Tibial nerve (tissue), 4 donors: Measurements from ENCODE around the gene SHF. TPM values are rescaled to one million over a fixed set of nuclear protein-coding genes. Genes with fewer than 3 reads are reported as not detected.

ENCODE experiments used
- DNase-seq, 2 donors: peaks; one replicate each; pipeline ENCODE4 v3.0.0-alpha.2; 2019; ENCODE audit warnings: low spot score in 2 of 2
- H3K27ac ChIP-seq, 4 donors: fragments of 200-600 bp; sonication (generic) in 3 of 4; one replicate each; pipeline ENCODE4 v1.5.1; 2017 to 2019; ENCODE audit warnings: mild to moderate bottlenecking in 1 of 4
- H3K27me3 ChIP-seq, 2 donors: fragments of 200-600 bp; sonication (generic) in 1 of 2; one replicate each; pipeline versions ENCODE4 v1.5.1 to v1.6.0; 2017 to 2019
- H3K36me3 ChIP-seq, 3 donors: fragments of 200-600 bp; sonication (generic); one replicate each; pipeline ENCODE4 v1.5.1; 2018 to 2019
- H3K4me1 ChIP-seq, 4 donors: fragments of 200-600 bp; sonication (generic) in 3 of 4; one replicate each; pipeline ENCODE4 v1.5.1; 2017 to 2019
- H3K4me3 ChIP-seq, 4 donors: fragments of 200-600 bp; sonication (generic) in 3 of 4; one replicate each; pipeline ENCODE4 v1.5.1; 2017 to 2019; ENCODE audit warnings: mild to moderate bottlenecking in 1 of 4, moderate library complexity in 1 of 4
- H3K9me3 ChIP-seq, 4 donors: fragments of 200-600 bp; sonication (generic) in 3 of 4; one replicate each; pipeline ENCODE4 v1.5.1; 2017 to 2019
- EP300 ChIP-seq, 2 donors: sonication (generic); formaldehyde crosslinking; IDR thresholded peaks; one replicate each; pipeline ENCODE4 v1.6.1; 2017; ENCODE audit warnings: antibody characterized with exemption in 2 of 2, mild to moderate bottlenecking in 1 of 2
- POLR2A ChIP-seq, 2 donors: fragments of 450-650 bp; IDR thresholded peaks; one replicate each; pipeline ENCODE4 v1.6.1; 2017; ENCODE audit warnings: antibody characterized with exemption in 2 of 2, mild to moderate bottlenecking in 2 of 2, moderate library complexity in 2 of 2
- whole genome bisulfite sequencing, 2 donors: methylation state at CpG; one replicate each; pipeline ENCODE4 v1.1.5; 2018; 5-methylcytosine and 5-hydroxymethylcytosine counted together
- total RNA-seq, 4 donors: library from RNA; depleted of rRNA; stranded (reverse); fragments of >200 nt; gene quantifications; one replicate each; pipeline ENCODE4 v1.1.0, GENCODE V29; 2016
- TF ChIP-seq, protein P1 (sequence below), 5 experiments: fragments of 200-600 bp in 3 of 5; fragments of 450-650 bp in 2 of 5; sonication (generic) in 3 of 5; IDR thresholded peaks; one replicate each; pipeline ENCODE4 v1.5.1; 2016 to 2019; ENCODE audit warnings: antibody characterized with exemption in 5 of 5, mild to moderate bottlenecking in 3 of 5, moderate library complexity in 2 of 5

SHF gene
- total RNA-seq, 4 donors from 2014 or later, result 18.8 to 36.6 (median 25.5) TPM

- TF ChIP-seq POLR2A (IDR thresholded peaks at IDR 0.05) (no peak), EP300 (IDR thresholded peaks at IDR 0.05) (no peak)
- TF ChIP-seq, protein P1, sequence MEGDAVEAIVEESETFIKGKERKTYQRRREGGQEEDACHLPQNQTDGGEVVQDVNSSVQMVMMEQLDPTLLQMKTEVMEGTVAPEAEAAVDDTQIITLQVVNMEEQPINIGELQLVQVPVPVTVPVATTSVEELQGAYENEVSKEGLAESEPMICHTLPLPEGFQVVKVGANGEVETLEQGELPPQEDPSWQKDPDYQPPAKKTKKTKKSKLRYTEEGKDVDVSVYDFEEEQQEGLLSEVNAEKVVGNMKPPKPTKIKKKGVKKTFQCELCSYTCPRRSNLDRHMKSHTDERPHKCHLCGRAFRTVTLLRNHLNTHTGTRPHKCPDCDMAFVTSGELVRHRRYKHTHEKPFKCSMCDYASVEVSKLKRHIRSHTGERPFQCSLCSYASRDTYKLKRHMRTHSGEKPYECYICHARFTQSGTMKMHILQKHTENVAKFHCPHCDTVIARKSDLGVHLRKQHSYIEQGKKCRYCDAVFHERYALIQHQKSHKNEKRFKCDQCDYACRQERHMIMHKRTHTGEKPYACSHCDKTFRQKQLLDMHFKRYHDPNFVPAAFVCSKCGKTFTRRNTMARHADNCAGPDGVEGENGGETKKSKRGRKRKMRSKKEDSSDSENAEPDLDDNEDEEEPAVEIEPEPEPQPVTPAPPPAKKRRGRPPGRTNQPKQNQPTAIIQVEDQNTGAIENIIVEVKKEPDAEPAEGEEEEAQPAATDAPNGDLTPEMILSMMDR (IDR thresholded peaks at IDR 0.05), result no peak
- Histone ChIP-seq H3K4me1 (peaks cover 0 to 57% (median 12%) of the 10 kb centered on the region in 4 donors), H3K36me3 (no peaks in the 10 kb centered on the region), H3K27me3 (no peaks in the 10 kb centered on the region), H3K4me3 (no peak overlapping the region), H3K9me3 (no peaks in the 10 kb centered on the region), H3K27ac (peak overlapping the region in 2 of 4 donors; percentile 59 to 64)
- DNase-seq, result no peak
- 64 to 71% methylated on average over 9 of the region's 9 CpGs for WGBS, 2 donors
Observed at GRCh38 chr15:45163508-45163856, 24.3 kb downstream of the SHF start.

DNA sequence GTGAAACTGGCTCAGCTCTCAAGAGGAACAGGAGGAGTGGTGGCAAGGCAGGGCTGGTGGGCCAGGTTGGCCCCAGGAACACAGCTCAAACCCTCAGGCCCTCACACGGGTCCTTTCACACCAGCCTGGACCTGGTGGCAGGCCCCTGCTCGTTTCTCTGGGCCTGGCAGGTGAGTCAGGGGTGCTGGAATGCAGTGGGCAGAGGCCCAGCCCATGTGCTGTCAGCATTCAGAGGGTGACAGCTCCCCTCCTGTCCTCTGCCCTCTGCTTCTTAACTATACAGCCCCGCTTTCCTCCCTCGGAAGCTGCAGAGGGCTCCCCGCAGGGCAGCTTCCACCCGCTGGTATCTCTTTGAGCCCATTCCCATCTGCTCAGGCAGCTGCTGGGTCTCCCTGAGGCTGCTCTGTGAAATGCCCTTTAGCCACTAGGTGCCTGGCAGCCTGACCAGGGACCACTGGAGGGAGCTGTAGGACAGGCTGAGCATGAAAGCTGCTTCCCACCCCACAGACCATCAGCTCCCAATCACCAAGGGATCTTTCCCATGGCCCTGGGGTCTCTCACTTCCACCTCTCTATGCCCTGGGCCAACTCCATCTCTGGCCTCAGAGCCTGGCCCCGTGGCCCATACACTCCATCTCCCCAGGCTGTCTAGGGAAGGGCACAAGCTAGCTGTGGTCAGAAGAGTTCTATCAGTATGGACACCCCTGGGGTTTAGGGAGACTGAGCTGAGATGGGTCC is 24.8 kb downstream of the SHF start:
- TF ChIP-seq POLR2A (IDR thresholded peaks at IDR 0.05) (no peak), EP300 (IDR thresholded peaks at IDR 0.05) (peak in 1 of 2 donors; percentile 16)
- TF ChIP-seq, protein P1 (IDR thresholded peaks at IDR 0.05), result peak; percentile 74 to 94 (median 84)
- H3K4me3 ChIP-seq, result no peak overlapping the region
- H3K9me3 ChIP-seq, result no peaks in the 10 kb centered on the region
- H3K36me3 ChIP-seq, result no peaks in the 10 kb centered on the region
- peaks cover 0 to 57% (median 12%) of the 10 kb centered on the region in 4 donors for H3K4me1 ChIP-seq
- DNase-seq, result peak; percentile 63 to 85
- peak overlapping the region in 2 of 4 donors; percentile 59 to 64 for H3K27ac ChIP-seq
- 6 to 9% methylated on average over 6 to 7 of the region's 7 CpGs for WGBS, 2 donors
- no peaks in the 10 kb centered on the region for H3K27me3 ChIP-seq

- peak overlapping the region in 2 of 4 donors; percentile 59 to 62 for H3K27ac ChIP-seq
- H3K27me3 ChIP-seq, result no peaks in the 10 kb centered on the region
- DNase-seq, result no peak
- 71 to 76% methylated on average over 14 of the region's 14 CpGs for WGBS, 2 donors
- no peaks in the 10 kb centered on the region for H3K36me3 ChIP-seq
- H3K9me3 ChIP-seq, result no peaks in the 10 kb centered on the region
- TF ChIP-seq EP300 (IDR thresholded peaks at IDR 0.05), result no peak
- no peak for TF ChIP-seq POLR2A (IDR thresholded peaks at IDR 0.05)
- TF ChIP-seq, protein P1 (IDR thresholded peaks at IDR 0.05), result no peak
- no peak overlapping the region for H3K4me3 ChIP-seq
- H3K4me1 ChIP-seq, result peaks cover 0 to 57% (median 17%) of the 10 kb centered on the region in 4 donors
Observed at GRCh38 chr15:45161666-45162065, 26.1 kb downstream of the SHF start.

DNA sequence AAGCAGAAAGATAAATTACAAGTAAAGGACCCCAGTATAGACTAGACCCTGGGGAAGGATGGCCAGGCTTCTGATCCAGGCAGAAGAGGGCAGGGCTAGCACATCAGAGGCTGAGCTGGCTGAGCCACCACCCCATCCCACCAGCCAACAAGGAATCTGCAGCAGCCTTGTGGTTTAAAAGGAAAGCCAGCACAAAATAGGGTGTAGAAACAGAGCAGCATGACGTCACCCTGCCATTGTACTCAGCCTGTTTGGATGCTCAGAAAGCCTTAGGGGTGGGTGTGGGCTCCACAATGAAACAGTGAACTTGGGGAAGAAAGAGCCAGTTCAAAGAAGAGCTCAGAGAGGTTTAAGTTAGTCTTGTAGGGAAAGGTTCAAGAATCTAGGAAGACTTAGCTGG is 29.8 kb downstream of the SHF start:
- Histone ChIP-seq H3K9me3 (no peaks in the 10 kb centered on the region), H3K27me3 (no peaks in the 10 kb centered on the region), H3K4me3 (no peak overlapping the region), H3K36me3 (no peaks in the 10 kb centered on the region), H3K27ac (peak overlapping the region; percentile 51 to 87 (median 72)), H3K4me1 (peaks cover 0 to 36% (median 10%) of the 10 kb centered on the region in 4 donors)
- TF ChIP-seq, protein P1 (IDR thresholded peaks at IDR 0.05), result peak in 1 of 5 experiments; percentile 14
- TF ChIP-seq POLR2A (IDR thresholded peaks at IDR 0.05), result no peak
- TF ChIP-seq EP300 (IDR thresholded peaks at IDR 0.05), result peak in 1 of 2 donors; percentile 74
- 36 to 40% methylated on average over 1 of the region's 1 CpG for WGBS, 2 donors
- peak in 1 of 2 donors; percentile 27 for DNase-seq

- peaks cover 0 to 9% (median 0%) of the 10 kb centered on the region in 3 donors for H3K36me3 ChIP-seq
- H3K27ac ChIP-seq, result peak overlapping the region in 3 of 4 donors; percentile 57 to 87 (median 87)
- H3K4me3 ChIP-seq, result no peak overlapping the region
- H3K9me3 ChIP-seq, result no peaks in the 10 kb centered on the region
- no peaks in the 10 kb centered on the region for H3K27me3 ChIP-seq
- DNase-seq, result no peak
- no peak for TF ChIP-seq EP300 (IDR thresholded peaks at IDR 0.05)
- TF ChIP-seq POLR2A (IDR thresholded peaks at IDR 0.05), result no peak
- TF ChIP-seq, protein P1 (IDR thresholded peaks at IDR 0.05), result no peak
- WGBS, 2 donors, result 37 to 52% methylated on average over 7 of the region's 7 CpGs
- H3K4me1 ChIP-seq, result peaks cover 0 to 27% (median 5%) of the 10 kb centered on the region in 4 donors
Observed at GRCh38 chr15:45156744-45157455, 30.9 kb downstream of the SHF start.
